ENCODE measurements around the gene TRIP11.

TRIP11 gene

GRCh38 chr14:91920526-91920925 lies 119.3 kb downstream of the TRIP11 start:
- Histone ChIP-seq H3K56ac (ENCODE audit: low read length) (no peak overlapping the region), H3K79me2 (ENCODE audit: control insufficient read depth, insufficient read depth, low read length) (no peaks in the 10 kb centered on the region), H3K27ac (ENCODE audit: low read depth, low read length) (no peak overlapping the region), H2BK5ac (ENCODE audit: low read length) (no peak overlapping the region), H4K8ac (ENCODE audit: low read depth, low read length) (no peak overlapping the region), H3K4me2 (ENCODE audit: low read length) (no peak overlapping the region), H3K4me3 (ENCODE audit: low read length) (no peak overlapping the region), H3K9ac (ENCODE audit: low read length) (no peak overlapping the region), H3K79me1 (ENCODE audit: low read length) (no peaks in the 10 kb centered on the region), H3K27me3 (ENCODE audit: insufficient read depth, low read length, poor library complexity) (no peaks in the 10 kb centered on the region), H3K4me1 (ENCODE audit: control insufficient read depth, low read depth, low read length) (no peaks in the 10 kb centered on the region), H3K23ac (ENCODE audit: low read length) (no peak overlapping the region), H3K4ac (ENCODE audit: low read depth, low read length) (no peak overlapping the region), H2BK15ac (replicated peaks; ENCODE audit: low read depth) (no peak overlapping the region), H2BK120ac (ENCODE audit: low read depth, low read length) (no peak overlapping the region), H2AK5ac (ENCODE audit: low read length) (no peak overlapping the region), H3K18ac (ENCODE audit: low read length) (no peak overlapping the region), H3K36me3 (ENCODE audit: control insufficient read depth, insufficient read depth, low read length) (no peaks in the 10 kb centered on the region), H4K5ac (ENCODE audit: low read length) (no peak overlapping the region)
- no CpG with 5 or more reads among the region's 3 CpGs for WGBS (ENCODE audit: extremely low coverage, insufficient coverage, low lambda C conversion rate)
- DNase-seq, result no peak

GRCh38 chr14:91919814-91920213 lies 120.0 kb downstream of the TRIP11 start:
- Histone ChIP-seq H3K4me2 (ENCODE audit: low read length) (no peak overlapping the region), H4K5ac (ENCODE audit: low read length) (no peak overlapping the region), H3K9ac (ENCODE audit: low read length) (no peak overlapping the region), H3K79me1 (ENCODE audit: low read length) (no peaks in the 10 kb centered on the region), H3K27me3 (ENCODE audit: insufficient read depth, low read length, poor library complexity) (no peaks in the 10 kb centered on the region), H3K79me2 (ENCODE audit: control insufficient read depth, insufficient read depth, low read length) (no peaks in the 10 kb centered on the region), H3K18ac (ENCODE audit: low read length) (no peak overlapping the region), H3K27ac (ENCODE audit: low read depth, low read length) (no peak overlapping the region), H3K36me3 (ENCODE audit: control insufficient read depth, insufficient read depth, low read length) (no peaks in the 10 kb centered on the region), H3K56ac (ENCODE audit: low read length) (no peak overlapping the region), H3K23ac (ENCODE audit: low read length) (no peak overlapping the region), H3K4ac (ENCODE audit: low read depth, low read length) (no peak overlapping the region), H3K4me3 (ENCODE audit: low read length) (no peak overlapping the region), H3K4me1 (ENCODE audit: control insufficient read depth, low read depth, low read length) (no peaks in the 10 kb centered on the region), H2BK120ac (ENCODE audit: low read depth, low read length) (no peak overlapping the region), H4K8ac (ENCODE audit: low read depth, low read length) (no peak overlapping the region), H2BK5ac (ENCODE audit: low read length) (no peak overlapping the region), H2BK15ac (replicated peaks; ENCODE audit: low read depth) (no peak overlapping the region), H2AK5ac (ENCODE audit: low read length) (no peak overlapping the region)
- no CpG with 5 or more reads among the region's 4 CpGs for WGBS (ENCODE audit: extremely low coverage, insufficient coverage, low lambda C conversion rate)
- no peak for DNase-seq

- Histone ChIP-seq H3K4me1 (ENCODE audit: control insufficient read depth, low read depth, low read length) (no peaks in the 10 kb centered on the region), H2AK5ac (ENCODE audit: low read length) (no peak overlapping the region), H2BK5ac (ENCODE audit: low read length) (no peak overlapping the region), H4K8ac (ENCODE audit: low read depth, low read length) (no peak overlapping the region), H4K5ac (ENCODE audit: low read length) (no peak overlapping the region), H3K23ac (ENCODE audit: low read length) (no peak overlapping the region), H3K18ac (ENCODE audit: low read length) (no peak overlapping the region), H3K27me3 (ENCODE audit: insufficient read depth, low read length, poor library complexity) (no peaks in the 10 kb centered on the region), H3K4ac (ENCODE audit: low read depth, low read length) (no peak overlapping the region), H3K27ac (ENCODE audit: low read depth, low read length) (no peak overlapping the region), H2BK15ac (replicated peaks; ENCODE audit: low read depth) (no peak overlapping the region), H3K79me1 (ENCODE audit: low read length) (no peaks in the 10 kb centered on the region), H3K36me3 (ENCODE audit: control insufficient read depth, insufficient read depth, low read length) (no peaks in the 10 kb centered on the region), H2BK120ac (ENCODE audit: low read depth, low read length) (no peak overlapping the region), H3K4me3 (ENCODE audit: low read length) (no peak overlapping the region), H3K79me2 (ENCODE audit: control insufficient read depth, insufficient read depth, low read length) (no peaks in the 10 kb centered on the region), H3K4me2 (ENCODE audit: low read length) (no peak overlapping the region), H3K56ac (ENCODE audit: low read length) (no peak overlapping the region), H3K9ac (ENCODE audit: low read length) (no peak overlapping the region)
- DNase-seq, result no peak
- no CpG with 5 or more reads among the region's 5 CpGs for WGBS (ENCODE audit: extremely low coverage, insufficient coverage, low lambda C conversion rate)
Measured at GRCh38 chr14:91918186-91918883, 121.5 kb downstream of the TRIP11 start.

Measured in mesendoderm (in vitro differentiated cells).